Measurements from ENCODE around the gene CD63.

DNA sequence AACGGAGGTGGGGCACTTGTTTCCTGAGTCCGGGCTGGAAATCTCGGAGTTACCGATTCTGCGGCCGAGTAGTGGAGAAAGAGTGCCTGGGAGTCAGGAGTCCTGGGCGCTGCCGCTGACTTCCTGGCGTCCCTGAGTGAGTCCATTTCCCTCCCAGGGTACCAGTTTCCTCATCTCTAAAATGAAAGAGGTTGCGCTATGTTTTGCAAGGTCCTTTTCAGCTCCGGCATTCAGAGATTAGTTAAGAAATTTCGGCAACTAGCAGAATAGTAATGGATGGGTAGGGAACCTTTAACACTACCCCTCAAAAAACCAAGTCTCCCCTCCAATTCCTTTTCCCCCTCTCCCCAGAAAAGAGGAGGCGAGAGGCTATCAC is 12.2 kb downstream of the CD63 start:
- TF ChIP-seq POLR2A (IDR thresholded peaks at IDR 0.05; ENCODE audit: low read depth, low read length) (no peak), PAX5 (IDR thresholded peaks at IDR 0.05; ENCODE audit: insufficient read depth, low read length, severe bottlenecking) (no peak)

Measured in GM12891 (cell line).